ENCODE results near the gene CDHR2. TPM values are rescaled to one million over a fixed set of nuclear protein-coding genes. Genes with fewer than 3 reads are reported as not detected.

The CDHR2 gene
- total RNA-seq, 2 donors from 2014 or later = 0.33 to 0.40 TPM

- peaks cover 5% of the 10 kb centered on the region for H3K9me3 Mint-ChIP-seq
- no peak for ATAC-seq
Observed at GRCh38 chr5:176636426-176636825, 87.3 kb downstream of the CDHR2 start.

GRCh38 chr5:176637556-176637955 lies 88.4 kb downstream of the CDHR2 start:
- no peak for DNase-seq (ENCODE audit: low spot score)
- Mint-ChIP-seq H3K4me3 (no peak overlapping the region), H3K9me3 (peaks cover 5% of the 10 kb centered on the region), H3K36me3 (no peaks in the 10 kb centered on the region), H3K27me3 (peaks cover 24 to 28% of the 10 kb centered on the region in 2 donors), H3K27ac (no peak overlapping the region), H3K4me1 (ENCODE audit: low read depth in 2 of 2) (peaks cover 4 to 5% of the 10 kb centered on the region in 2 donors)
- no peak for ATAC-seq

More at GRCh38 chr5:176636426-176636825, 87.3 kb downstream of the CDHR2 start:
- no peaks in the 10 kb centered on the region for H3K36me3 Mint-ChIP-seq
- no peak overlapping the region for H3K27ac Mint-ChIP-seq
- no peak for DNase-seq (ENCODE audit: low spot score)
- no peak overlapping the region for H3K4me3 Mint-ChIP-seq
- peaks cover 26 to 39% of the 10 kb centered on the region in 2 donors for H3K27me3 Mint-ChIP-seq
- peaks cover 4 to 5% of the 10 kb centered on the region in 2 donors for H3K4me1 Mint-ChIP-seq (ENCODE audit: low read depth in 2 of 2)

- DNase-seq (ENCODE audit: low spot score) (no peak), ATAC-seq (no peak)
- H3K4me3 Mint-ChIP-seq = no peak overlapping the region
- peaks cover 19 to 23% of the 10 kb centered on the region in 2 donors for H3K27me3 Mint-ChIP-seq
- H3K4me1 Mint-ChIP-seq (ENCODE audit: low read depth in 2 of 2) = peaks cover 3 to 5% of the 10 kb centered on the region in 2 donors
- H3K9me3 Mint-ChIP-seq = peaks cover 5% of the 10 kb centered on the region
- H3K27ac Mint-ChIP-seq = no peak overlapping the region
- H3K36me3 Mint-ChIP-seq = no peaks in the 10 kb centered on the region
Observed at GRCh38 chr5:176638437-176638836, 89.3 kb downstream of the CDHR2 start.

GRCh38 chr5:176639208-176639607 lies 90.1 kb downstream of the CDHR2 start:
- H3K4me3 Mint-ChIP-seq = no peak overlapping the region
- H3K4me1 Mint-ChIP-seq (ENCODE audit: low read depth in 2 of 2) = peaks cover 0 to 5% of the 10 kb centered on the region in 2 donors
- H3K36me3 Mint-ChIP-seq = no peaks in the 10 kb centered on the region
- ATAC-seq (no peak), DNase-seq (ENCODE audit: low spot score) (no peak)
- peaks cover 5% of the 10 kb centered on the region for H3K9me3 Mint-ChIP-seq
- H3K27ac Mint-ChIP-seq = no peak overlapping the region
- H3K27me3 Mint-ChIP-seq = peaks cover 11 to 15% of the 10 kb centered on the region in 2 donors

- Mint-ChIP-seq H3K4me1 (ENCODE audit: low read depth in 2 of 2) (peaks cover 0 to 4% of the 10 kb centered on the region in 2 donors), H3K36me3 (no peaks in the 10 kb centered on the region), H3K4me3 (no peak overlapping the region), H3K27ac (no peak overlapping the region), H3K9me3 (peaks cover 4% of the 10 kb centered on the region), H3K27me3 (peaks cover 5 to 12% of the 10 kb centered on the region in 2 donors)
- ATAC-seq (no peak), DNase-seq (ENCODE audit: low spot score) (no peak)
Observed at GRCh38 chr5:176639981-176640380, 90.8 kb downstream of the CDHR2 start.

GRCh38 chr5:176640616-176641015 lies 91.5 kb downstream of the CDHR2 start:
- H3K27ac Mint-ChIP-seq = no peak overlapping the region
- H3K4me1 Mint-ChIP-seq (ENCODE audit: low read depth in 2 of 2) = no peaks in the 10 kb centered on the region
- H3K9me3 Mint-ChIP-seq = no peaks in the 10 kb centered on the region
- ATAC-seq (no peak), DNase-seq (ENCODE audit: low spot score) (no peak)
- H3K27me3 Mint-ChIP-seq = peaks cover 0 to 7% of the 10 kb centered on the region in 2 donors
- H3K4me3 Mint-ChIP-seq = no peak overlapping the region
- no peaks in the 10 kb centered on the region for H3K36me3 Mint-ChIP-seq

- peaks cover 0 to 5% of the 10 kb centered on the region in 2 donors for H3K27me3 Mint-ChIP-seq
- peaks cover 6 to 12% of the 10 kb centered on the region in 2 donors for H3K4me1 Mint-ChIP-seq (ENCODE audit: low read depth in 2 of 2)
- ATAC-seq (no peak), DNase-seq (ENCODE audit: low spot score) (no peak)
- no peak overlapping the region for H3K4me3 Mint-ChIP-seq
- no peaks in the 10 kb centered on the region for H3K9me3 Mint-ChIP-seq
- H3K36me3 Mint-ChIP-seq = no peaks in the 10 kb centered on the region
- no peak overlapping the region for H3K27ac Mint-ChIP-seq
Observed at GRCh38 chr5:176642675-176643490, 93.7 kb downstream of the CDHR2 start.

- H3K27ac Mint-ChIP-seq = no peak overlapping the region
Observed at GRCh38 chr5:176643491-176644219, 94.5 kb downstream of the CDHR2 start.

GRCh38 chr5:176644294-176644693 lies 95.2 kb downstream of the CDHR2 start:
- Mint-ChIP-seq H3K27ac (no peak overlapping the region), H3K27me3 (no peaks in the 10 kb centered on the region), H3K4me1 (ENCODE audit: low read depth in 2 of 2) (peaks cover 17 to 22% of the 10 kb centered on the region in 2 donors), H3K4me3 (no peak overlapping the region), H3K36me3 (no peaks in the 10 kb centered on the region), H3K9me3 (no peaks in the 10 kb centered on the region)
- ATAC-seq (no peak), DNase-seq (ENCODE audit: low spot score) (no peak)

More at GRCh38 chr5:176643491-176644219, 94.5 kb downstream of the CDHR2 start:
- H3K27me3 Mint-ChIP-seq = no peaks in the 10 kb centered on the region
- no peak overlapping the region for H3K4me3 Mint-ChIP-seq
- no peak for ATAC-seq
- H3K9me3 Mint-ChIP-seq = no peaks in the 10 kb centered on the region
- H3K4me1 Mint-ChIP-seq (ENCODE audit: low read depth in 2 of 2) = peaks cover 10 to 16% of the 10 kb centered on the region in 2 donors
- no peaks in the 10 kb centered on the region for H3K36me3 Mint-ChIP-seq
- DNase-seq (ENCODE audit: low spot score) = no peak

GRCh38 chr5:176644878-176645670 lies 95.9 kb downstream of the CDHR2 start:
- Mint-ChIP-seq H3K9me3 (no peaks in the 10 kb centered on the region), H3K4me3 (no peak overlapping the region), H3K27me3 (no peaks in the 10 kb centered on the region), H3K4me1 (ENCODE audit: low read depth in 2 of 2) (peaks cover 21 to 27% of the 10 kb centered on the region in 2 donors), H3K27ac (peak overlapping the region in 1 of 2 donors; percentile 91), H3K36me3 (no peaks in the 10 kb centered on the region)
- DNase-seq (ENCODE audit: low spot score) (no peak), ATAC-seq (no peak)

Other genes starting within 250 kb of the CDHR2 start
- gene KIAA1191, start 187.6 kb upstream of the CDHR2 start, total RNA-seq = 10 to 100 TPM; 61.1 to 66.7 TPM
- 10 to 100 TPM in 1 of 2 donors, 1 to 10 TPM in 1; 8.1 to 12.9 TPM for gene ARL10, start 183.9 kb upstream of the CDHR2 start, total RNA-seq
- 100 to 1,000 TPM in 1 of 2 donors, 10 to 100 TPM in 1; 62.0 to 155 TPM for gene NOP16, start 160.7 kb upstream of the CDHR2 start, total RNA-seq
- 100 to 1,000 TPM in 1 of 2 donors, 10 to 100 TPM in 1; 88.9 to 117 TPM for gene HIGD2A, start 160.6 kb upstream of the CDHR2 start, total RNA-seq
- 10 to 100 TPM; 64.0 to 80.5 TPM for gene CLTB, start 132.8 kb upstream of the CDHR2 start, total RNA-seq
- gene FAF2, start 101.0 kb upstream of the CDHR2 start, total RNA-seq = 10 to 100 TPM; 47.3 to 50.5 TPM
- 10 to 100 TPM; 58.1 to 76.3 TPM for gene RNF44, start 11.9 kb upstream of the CDHR2 start, total RNA-seq
- gene GPRIN1, start 60.8 kb downstream of the CDHR2 start, total RNA-seq = 1 to 10 TPM; 2.7 to 5.9 TPM
- not detected for gene SNCB, start 81.2 kb downstream of the CDHR2 start, total RNA-seq
- not detected for gene EIF4E1B, start 81.3 kb downstream of the CDHR2 start, total RNA-seq
- 10 to 100 TPM; 48.9 to 67.6 TPM for gene TSPAN17, start 98.1 kb downstream of the CDHR2 start, total RNA-seq